Kidney epithelial cell (primary cell): ENCODE measurements around the gene AANAT. TPM values are rescaled to one million over a fixed set of nuclear protein-coding genes. Genes with fewer than 3 reads are reported as not detected.

Experiments
- DNase-seq: peaks from one replicate; pipeline ENCODE4 v3.0.0-alpha.2; 2010; ENCODE audit warnings: low read depth
- H3K27me3 ChIP-seq: 2 replicates; pipeline ENCODE4 v1.6.0; 2011; ENCODE audit warnings: low read length; ENCODE audit not compliant: control insufficient read depth, insufficient read depth
- H3K36me3 ChIP-seq: 2 replicates; pipeline ENCODE4 v1.5.1; 2011; ENCODE audit warnings: low read length; ENCODE audit not compliant: control insufficient read depth, insufficient read depth
- H3K4me3 ChIP-seq: 2 replicates; pipeline ENCODE4 v1.5.1; 2011; ENCODE audit warnings: low read depth, mild to moderate bottlenecking, control low read depth, low read length
- CTCF ChIP-seq: IDR thresholded peaks from 2 replicates; pipeline ENCODE4 v1.5.1; 2011; ENCODE audit warnings: mild to moderate bottlenecking, moderate library complexity, low read length, control low read depth, inconsistent platforms; ENCODE audit not compliant: insufficient read depth, poor library complexity, severe bottlenecking
- total RNA-seq: library from RNA; depleted of rRNA; stranded (reverse); fragments of >200 nt; gene quantifications from 2 replicates; pipeline ENCODE4 v1.2.3, GENCODE V29; 2015

Gene AANAT
- total RNA-seq, 1 donor from 2014 or later: not detected

DNA sequence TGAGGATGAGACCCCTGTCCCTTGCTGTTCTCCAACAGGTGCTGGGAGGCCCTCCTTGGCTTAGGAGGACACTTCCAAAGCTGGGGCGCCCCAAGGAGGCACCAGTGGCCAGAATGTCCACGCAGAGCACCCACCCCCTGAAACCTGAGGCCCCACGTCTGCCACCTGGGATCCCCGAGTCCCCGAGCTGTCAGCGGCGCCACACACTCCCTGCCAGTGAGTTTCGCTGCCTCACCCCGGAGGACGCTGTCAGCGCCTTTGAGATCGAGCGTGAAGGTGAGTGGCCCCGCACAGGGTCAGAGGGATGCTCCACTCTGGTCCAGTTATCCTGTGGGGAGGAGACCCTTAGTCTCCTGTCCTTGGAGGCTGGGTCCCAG is 1.2 kb downstream of the AANAT start:
- no peak for DNase-seq
- H3K36me3 ChIP-seq: no peaks in the 10 kb centered on the region
- H3K27me3 ChIP-seq: no peaks in the 10 kb centered on the region
- TF ChIP-seq CTCF: no peak
- no peak overlapping the region for H3K4me3 ChIP-seq

GRCh38 chr17:76469076-76469990 is 1.9 kb downstream of the AANAT start:
- no peak for TF ChIP-seq CTCF
- no peak overlapping the region for H3K4me3 ChIP-seq
- H3K27me3 ChIP-seq: no peaks in the 10 kb centered on the region
- no peak for DNase-seq
- no peaks in the 10 kb centered on the region for H3K36me3 ChIP-seq

DNA sequence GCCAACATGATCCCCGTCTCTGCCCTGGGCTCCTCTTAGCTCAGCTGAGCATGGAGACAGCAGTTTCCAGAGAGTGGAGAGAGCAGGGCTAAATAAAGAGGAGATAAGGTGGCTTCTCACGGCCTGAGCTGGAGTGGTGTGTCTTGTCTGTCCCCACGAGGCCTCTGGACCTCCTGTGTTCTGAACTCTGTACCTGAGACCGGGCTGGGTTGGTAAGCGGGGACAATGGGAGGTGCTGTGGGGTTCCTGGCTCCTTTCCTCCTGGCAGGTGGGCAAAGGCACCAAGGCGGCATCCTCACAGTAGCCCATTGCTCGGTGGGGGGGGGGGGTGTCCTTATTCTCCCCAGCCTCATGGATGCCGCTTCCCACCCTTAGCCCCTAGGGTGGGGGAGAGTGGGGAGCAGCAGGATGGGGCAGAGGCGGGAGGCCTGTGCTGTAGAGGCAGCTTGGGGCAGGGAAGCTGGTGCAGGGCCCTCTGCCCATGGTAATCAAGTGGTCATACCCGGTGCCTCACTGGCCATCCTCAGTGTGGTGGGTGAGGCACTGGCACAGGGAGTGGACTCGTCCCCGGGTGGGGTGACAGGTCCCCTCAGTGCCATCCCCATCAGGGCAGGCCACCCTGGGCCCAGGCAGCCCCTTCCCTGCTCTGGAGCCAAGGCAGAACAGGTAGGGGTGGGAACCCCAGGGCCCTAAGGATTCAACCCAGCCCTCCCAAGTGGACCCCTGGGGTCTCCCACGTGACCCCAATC is 2.8 kb downstream of the AANAT start:
- no peak overlapping the region for H3K4me3 ChIP-seq
- DNase-seq: no peak
- H3K36me3 ChIP-seq: no peaks in the 10 kb centered on the region
- TF ChIP-seq CTCF: no peak
- H3K27me3 ChIP-seq: no peaks in the 10 kb centered on the region

- no peak for DNase-seq
- Histone ChIP-seq H3K27me3 (no peaks in the 10 kb centered on the region), H3K4me3 (no peak overlapping the region), H3K36me3 (peaks cover 2% of the 10 kb centered on the region)
- no peak for TF ChIP-seq CTCF
These were observed 4.3 kb downstream of the AANAT start for GRCh38 chr17:76471498-76472257.

DNA sequence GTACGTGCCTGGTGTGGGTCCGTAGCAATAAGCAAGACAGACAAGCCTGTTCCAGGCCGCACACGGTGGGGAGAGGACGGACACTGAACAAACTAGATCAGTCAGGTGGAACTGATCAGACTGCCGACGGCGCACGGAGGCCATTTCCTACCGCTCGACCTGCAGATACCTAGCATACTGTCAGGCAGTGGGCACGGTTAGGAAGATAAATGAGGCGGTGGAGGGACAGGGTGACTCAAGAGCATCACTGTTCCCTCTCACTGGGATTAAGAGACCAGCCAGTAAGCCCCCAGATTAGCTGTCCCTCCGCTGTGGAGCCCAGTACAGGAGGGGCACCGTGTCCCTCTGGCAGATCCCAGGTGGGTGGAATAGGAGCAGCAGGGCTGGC is 4.8 kb downstream of the AANAT start:
- Histone ChIP-seq H3K27me3 (no peaks in the 10 kb centered on the region), H3K36me3 (peaks cover 2% of the 10 kb centered on the region), H3K4me3 (no peak overlapping the region)
- TF ChIP-seq CTCF: no peak
- DNase-seq: no peak
